CD4-positive, alpha-beta T cell (primary cell): ENCODE results near the gene ATP8B2. TPM values are rescaled to one million over a fixed set of nuclear protein-coding genes. Genes with fewer than 3 reads are reported as not detected.

Experiments
- ATAC-seq: fragments of 200-7000 bp; cut with Tn5 transposase; one replicate; pipeline ENCODE4 v1.10.0; 2022; ENCODE audit warnings: mild to moderate bottlenecking; ENCODE audit not compliant: poor library complexity
- CTCF ChIA-PET: fragments of 350-600 bp; sonication (Branson Sonifier 250); formaldehyde crosslinking; loops from one replicate; lab custom pipeline; 2021; ENCODE audit warnings: antibody characterized with exemption, inconsistent platforms; lab: Charles Lee
- POLR2A ChIA-PET: fragments of 350-600 bp; sonication (Branson Sonifier 250); formaldehyde crosslinking; loops from one replicate; lab custom pipeline; 2021; ENCODE audit warnings: antibody characterized with exemption, inconsistent platforms; lab: Charles Lee
- DNase-seq, 14 experiments: peaks; one replicate each; pipeline ENCODE4 v3.0.0-alpha.2; 2013 to 2020; ENCODE audit warnings: mixed read lengths in 2 of 14
- H3K27ac ChIP-seq, 2 donors: one replicate each; pipeline versions ENCODE4 v1.5.1 to v1.7.0; 2013; ENCODE audit warnings: low read length in 2 of 2, low read depth in 1 of 2, mild to moderate bottlenecking in 1 of 2
- H3K27me3 ChIP-seq, 2 experiments: 1 replicate in 1 of 2; 2 replicates in 1 of 2; pipeline versions ENCODE4 v1.6.1 to v1.7.0; 2013; ENCODE audit warnings: low read length in 2 of 2, control low read depth in 1 of 2, mild to moderate bottlenecking in 1 of 2, moderate library complexity in 1 of 2; ENCODE audit not compliant: insufficient read depth in 2 of 2, control insufficient read depth in 1 of 2
- H3K36me3 ChIP-seq: one replicate; pipeline ENCODE4 v1.6.1; 2013; ENCODE audit warnings: low read length, control low read depth; ENCODE audit not compliant: insufficient read depth
- H3K4me1 ChIP-seq: one replicate; pipeline ENCODE4 v1.6.1; 2013; ENCODE audit warnings: low read length, control low read depth; ENCODE audit not compliant: insufficient read depth
- H3K4me3 ChIP-seq: one replicate; pipeline ENCODE4 v1.5.1; 2013; ENCODE audit warnings: mild to moderate bottlenecking, low read length, moderate library complexity
- H3K9me3 ChIP-seq, 2 experiments: 1 replicate in 1 of 2; 2 replicates in 1 of 2; pipeline versions ENCODE4 v1.6.1 to v1.7.0; 2013; ENCODE audit warnings: low read length in 2 of 2, mild to moderate bottlenecking in 2 of 2, control low read depth in 1 of 2, moderate library complexity in 1 of 2; ENCODE audit not compliant: control insufficient read depth in 1 of 2, insufficient read depth in 1 of 2
- H3K27ac Mint-ChIP-seq: one replicate; pipeline ENCODE4 v1.8.0; 2020; ENCODE audit warnings: mixed read lengths
- H3K27me3 Mint-ChIP-seq: one replicate; pipeline ENCODE4 v1.8.0; 2021; ENCODE audit warnings: mixed read lengths
- H3K36me3 Mint-ChIP-seq: one replicate; pipeline ENCODE4 v1.8.0; 2021; ENCODE audit warnings: low read depth, mixed read lengths
- H3K4me1 Mint-ChIP-seq: one replicate; pipeline ENCODE4 v1.8.0; 2021; ENCODE audit warnings: low read depth, mixed read lengths
- H3K4me3 Mint-ChIP-seq: one replicate; pipeline ENCODE4 v1.8.0; 2020; ENCODE audit warnings: mild to moderate bottlenecking, mixed read lengths
- H3K9me3 Mint-ChIP-seq: one replicate; pipeline ENCODE4 v1.8.0; 2020; ENCODE audit warnings: mixed read lengths
- CTCF ChIP-seq: fragments of 200-600 bp; IDR thresholded peaks from one replicate; pipeline ENCODE4 v1.8.0; 2022; ENCODE audit warnings: antibody characterized with exemption, mild to moderate bottlenecking
- intact Hi-C, 2 experiments: fragments of 100-400 bp; cut with DNase I in 1 of 2; cut with micrococcal nuclease in 1 of 2; formaldehyde crosslinking; loops; one replicate each; pipeline versions ENCODE4 v1.15.1 to v1.9.0; 2023 to 2025; cut with DNase I, micrococcal nuclease
- total RNA-seq, 174 experiments: library from RNA in 2 of 174; stranded (reverse) in 2 of 174; gene quantifications; one replicate each; pipeline ENCODE4 v1.2.3 and lab custom pipeline; 2021 to 2026

Gene ATP8B2
- total RNA-seq, 2 experiments from 2014 or later, result 72.7 to 80.7 TPM

GRCh38 chr1:154398141-154398540, 72.8 kb downstream of the ATP8B2 start:
- POLR2A ChIA-PET, result interaction anchor here (1.1 to 4.3 kb wide), 2 partner anchors 12 to 70 kb away, joined by 4 to 17 read pairs; no protein-coding TSS in a partner anchor
- peak overlapping the region; percentile 40 for H3K4me3 ChIP-seq
- no peaks in the 10 kb centered on the region for H3K9me3 ChIP-seq

GRCh38 chr1:154398678-154399077, 73.4 kb downstream of the ATP8B2 start:
- no peak for TF ChIP-seq CTCF
- H3K36me3 ChIP-seq, result no peaks in the 10 kb centered on the region
- Mint-ChIP-seq H3K27me3 (no peaks in the 10 kb centered on the region), H3K27ac (peak overlapping the region; percentile 61), H3K4me3 (no peak overlapping the region), H3K4me1 (peaks cover 48% of the 10 kb centered on the region), H3K36me3 (no peaks in the 10 kb centered on the region), H3K9me3 (no peaks in the 10 kb centered on the region)
- H3K4me1 ChIP-seq, result peaks cover 36% of the 10 kb centered on the region
- ATAC-seq (no peak), DNase-seq (no peak)
- intact Hi-C loops, result no loop called here
- no peaks in the 10 kb centered on the region for H3K27me3 ChIP-seq
- POLR2A ChIA-PET, result interaction anchor here (1.1 to 4.3 kb wide), 2 partner anchors 12 to 70 kb away, joined by 4 to 17 read pairs; no protein-coding TSS in a partner anchor
- peak overlapping the region in 1 of 2 donors; percentile 53 for H3K27ac ChIP-seq
- peak overlapping the region; percentile 40 for H3K4me3 ChIP-seq
- H3K9me3 ChIP-seq, result no peaks in the 10 kb centered on the region
- CTCF ChIA-PET, result interaction anchor here (1.0 to 1.3 kb wide), 2 partner anchors 8 to 12 kb away, joined by 3 to 4 read pairs; no protein-coding TSS in a partner anchor

More at GRCh38 chr1:154398141-154398540, 72.8 kb downstream of the ATP8B2 start:
- Mint-ChIP-seq H3K4me3 (no peak overlapping the region), H3K27me3 (no peaks in the 10 kb centered on the region), H3K27ac (peak overlapping the region; percentile 61), H3K36me3 (no peaks in the 10 kb centered on the region), H3K4me1 (peaks cover 43% of the 10 kb centered on the region), H3K9me3 (no peaks in the 10 kb centered on the region)
- Histone ChIP-seq H3K27ac (no peak overlapping the region), H3K27me3 (no peaks in the 10 kb centered on the region), H3K36me3 (no peaks in the 10 kb centered on the region), H3K4me1 (peaks cover 31% of the 10 kb centered on the region)
- no peak for ATAC-seq
- TF ChIP-seq CTCF, result no peak
- intact Hi-C loops, result no loop called here
- CTCF ChIA-PET, result interaction anchor here (1.0 to 1.3 kb wide), 2 partner anchors 9 to 11 kb away, joined by 3 to 4 read pairs; no protein-coding TSS in a partner anchor
- no peak for DNase-seq

GRCh38 chr1:154400381-154400801, 75.1 kb downstream of the ATP8B2 start:
- Histone ChIP-seq H3K9me3 (no peaks in the 10 kb centered on the region), H3K36me3 (no peaks in the 10 kb centered on the region), H3K27ac (no peak overlapping the region), H3K4me1 (peaks cover 50% of the 10 kb centered on the region), H3K27me3 (no peaks in the 10 kb centered on the region), H3K4me3 (no peak overlapping the region)
- ChIA-PET CTCF (interaction anchor here (0.9 to 1.3 kb wide), 3 partner anchors 65 to 120 kb away, joined by 3 to 5 read pairs (median 5); no protein-coding TSS in a partner anchor), POLR2A (interaction anchor here (1.1 to 4.3 kb wide), 2 partner anchors 14 to 67 kb away, joined by 3 to 17 read pairs; no protein-coding TSS in a partner anchor)
- no peak for TF ChIP-seq CTCF
- H3K9me3 Mint-ChIP-seq, result no peaks in the 10 kb centered on the region
- peak overlapping the region; percentile 38 for H3K27ac Mint-ChIP-seq
- H3K27me3 Mint-ChIP-seq, result no peaks in the 10 kb centered on the region
- H3K36me3 Mint-ChIP-seq, result peaks cover 4% of the 10 kb centered on the region
- no peak overlapping the region for H3K4me3 Mint-ChIP-seq
- H3K4me1 Mint-ChIP-seq, result peaks cover 63% of the 10 kb centered on the region
- intact Hi-C loops, result loop anchor here in 1 of 2 experiments (5.0 to 10.0 kb wide), 2 partner anchors 147 to 684 kb away; no protein-coding TSS in a partner anchor
- ATAC-seq (no peak), DNase-seq (no peak)

Other genes starting within 250 kb of the ATP8B2 start
- under 1 TPM; 0.03 to 0.08 TPM for gene NUP210L, start 170.5 kb upstream of the ATP8B2 start, total RNA-seq
- 100 to 1,000 TPM; 345 to 357 TPM for gene TPM3, start 133.4 kb upstream of the ATP8B2 start, total RNA-seq
- gene CFAP141, start 119.2 kb upstream of the ATP8B2 start, total RNA-seq, result not detected
- 100 to 1,000 TPM; 224 to 234 TPM for gene UBAP2L, start 104.6 kb upstream of the ATP8B2 start, total RNA-seq
- gene HAX1, start 52.9 kb upstream of the ATP8B2 start, total RNA-seq, result 10 to 100 TPM; 57.5 to 62.5 TPM
- not detected for gene AQP10, start 4.4 kb upstream of the ATP8B2 start, total RNA-seq
- gene IL6R, start 79.8 kb downstream of the ATP8B2 start, total RNA-seq, result 10 to 100 TPM; 31.7 to 35.0 TPM
- not detected for gene TDRD10, start 176.7 kb downstream of the ATP8B2 start, total RNA-seq
- not detected for gene SHE, start 176.9 kb downstream of the ATP8B2 start, total RNA-seq
- gene UBE2Q1, start 233.1 kb downstream of the ATP8B2 start, total RNA-seq, result 10 to 100 TPM; 78.7 to 82.3 TPM
- gene CHRNB2, start 242.3 kb downstream of the ATP8B2 start, total RNA-seq, result not detected